ENCODE measurements around the gene RANBP6. TPM values are rescaled to one million over a fixed set of nuclear protein-coding genes. Genes with fewer than 3 reads are reported as not detected.

Gene RANBP6
- total RNA-seq, 2 experiments from 2014 or later = 20.0 to 21.8 TPM

- no peak overlapping the region for H3K27ac Mint-ChIP-seq
- POLR2A ChIA-PET = no interaction called here
- no peaks in the 10 kb centered on the region for H3K27me3 Mint-ChIP-seq
- no peak for DNase-seq
- peaks cover 2% of the 10 kb centered on the region for H3K36me3 Mint-ChIP-seq (ENCODE audit: low read depth)
- H3K9me3 Mint-ChIP-seq = no peaks in the 10 kb centered on the region
- no peak overlapping the region for H3K4me3 Mint-ChIP-seq
- CTCF ChIA-PET = interaction anchor here (0.6 to 1.0 kb wide), 2 partner anchors 14 to 1162 kb away, joined by 4 read pairs; a partner anchor contains a TSS
- H3K4me1 Mint-ChIP-seq = peaks cover 10% of the 10 kb centered on the region
Observed at GRCh38 chr9:5994493-5994892, 20.9 kb downstream of the RANBP6 start.

GRCh38 chr9:5988265-5988664 is 27.2 kb downstream of the RANBP6 start:
- Mint-ChIP-seq H3K27ac (no peak overlapping the region), H3K4me3 (no peak overlapping the region), H3K9me3 (no peaks in the 10 kb centered on the region), H3K27me3 (no peaks in the 10 kb centered on the region), H3K4me1 (peaks cover 2% of the 10 kb centered on the region), H3K36me3 (ENCODE audit: low read depth) (peaks cover 18% of the 10 kb centered on the region)
- no peak for DNase-seq
- POLR2A ChIA-PET = no interaction called here
- CTCF ChIA-PET = interaction anchor here (0.9 kb wide), 1 partner anchor 12 kb away, joined by 4 read pairs; no protein-coding TSS in a partner anchor

GRCh38 chr9:5983042-5983441 is 32.4 kb downstream of the RANBP6 start:
- peaks cover 19% of the 10 kb centered on the region for H3K36me3 Mint-ChIP-seq (ENCODE audit: low read depth)
- H3K27me3 Mint-ChIP-seq = no peaks in the 10 kb centered on the region
- no peak for DNase-seq
- ChIA-PET POLR2A (no interaction called here), CTCF (no interaction called here)
- H3K4me1 Mint-ChIP-seq = no peaks in the 10 kb centered on the region
- no peaks in the 10 kb centered on the region for H3K9me3 Mint-ChIP-seq
- H3K4me3 Mint-ChIP-seq = no peak overlapping the region
- no peak overlapping the region for H3K27ac Mint-ChIP-seq

GRCh38 chr9:5982317-5982716 is 33.1 kb downstream of the RANBP6 start:
- H3K9me3 Mint-ChIP-seq = no peaks in the 10 kb centered on the region
- no peaks in the 10 kb centered on the region for H3K4me1 Mint-ChIP-seq
- CTCF ChIA-PET = no interaction called here
- H3K36me3 Mint-ChIP-seq (ENCODE audit: low read depth) = peaks cover 18% of the 10 kb centered on the region
- POLR2A ChIA-PET = no interaction called here
- no peaks in the 10 kb centered on the region for H3K27me3 Mint-ChIP-seq
- no peak overlapping the region for H3K27ac Mint-ChIP-seq
- DNase-seq = no peak
- H3K4me3 Mint-ChIP-seq = no peak overlapping the region

- no peak for DNase-seq
- peaks cover 3% of the 10 kb centered on the region for H3K9me3 Mint-ChIP-seq
- H3K36me3 Mint-ChIP-seq (ENCODE audit: low read depth) = peaks cover 30% of the 10 kb centered on the region
- H3K4me3 Mint-ChIP-seq = no peak overlapping the region
- no peak overlapping the region for H3K27ac Mint-ChIP-seq
- H3K27me3 Mint-ChIP-seq = no peaks in the 10 kb centered on the region
- CTCF ChIA-PET = interaction anchor here (0.6 to 1.1 kb wide), 3 partner anchors 13 to 227 kb away, joined by 3 to 5 read pairs (median 3); no protein-coding TSS in a partner anchor
- POLR2A ChIA-PET = no interaction called here
- peaks cover 10% of the 10 kb centered on the region for H3K4me1 Mint-ChIP-seq
Observed at GRCh38 chr9:5978523-5978922, 36.9 kb downstream of the RANBP6 start.

- no peak for DNase-seq
- Mint-ChIP-seq H3K4me1 (peaks cover 16% of the 10 kb centered on the region), H3K9me3 (peaks cover 3% of the 10 kb centered on the region), H3K36me3 (ENCODE audit: low read depth) (peaks cover 37% of the 10 kb centered on the region), H3K27ac (peak overlapping the region; percentile 78), H3K4me3 (no peak overlapping the region), H3K27me3 (no peaks in the 10 kb centered on the region)
- POLR2A ChIA-PET = no interaction called here
- CTCF ChIA-PET = interaction anchor here (0.6 to 1.5 kb wide), 4 partner anchors 11 to 446 kb away, joined by 3 to 5 read pairs (median 4); no protein-coding TSS in a partner anchor
Observed at GRCh38 chr9:5976674-5977397, 38.6 kb downstream of the RANBP6 start.

GRCh38 chr9:5971740-5972139 is 43.7 kb downstream of the RANBP6 start:
- ChIA-PET POLR2A (no interaction called here), CTCF (interaction anchor here (1.0 kb wide), 1 partner anchor 13 kb away, joined by 3 read pairs; no protein-coding TSS in a partner anchor)
- no peaks in the 10 kb centered on the region for H3K27me3 Mint-ChIP-seq
- no peak overlapping the region for H3K27ac Mint-ChIP-seq
- H3K4me1 Mint-ChIP-seq = peaks cover 13% of the 10 kb centered on the region
- peaks cover 51% of the 10 kb centered on the region for H3K36me3 Mint-ChIP-seq (ENCODE audit: low read depth)
- DNase-seq = no peak
- no peak overlapping the region for H3K4me3 Mint-ChIP-seq
- H3K9me3 Mint-ChIP-seq = peaks cover 3% of the 10 kb centered on the region

Small RNA genes within 50 kb of the gene (microRNA-seq; reads per million reads assigned to microRNA genes)
- gene MIR4665 (ENCODE audit: borderline microRNAs expressed, borderline replicate concordance) = 0.84 reads per million

Other genes starting within 250 kb of the RANBP6 start
- gene ERMP1, start 182.5 kb downstream of the RANBP6 start, total RNA-seq = 10 to 100 TPM; 24.2 to 25.1 TPM
- not detected for gene MLANA, start 124.7 kb downstream of the RANBP6 start, total RNA-seq
- gene IL33, start 200.2 kb upstream of the RANBP6 start, total RNA-seq = not detected